NCI-H526 treated with DMSO at 0.1 percent for 48 hours (cell line): Measurements from ENCODE around the gene GALNT18.
"Not testable (repeated sequence)": the region's sequence is repeated elsewhere in the genome, so short reads cannot be mapped to it uniquely, and the experiment has no call there.

Experiments used
- DNase-seq: peaks from one replicate; lab custom pipeline; 2025; lab: John Stamatoyannopoulos, UW

GALNT18 gene

DNA sequence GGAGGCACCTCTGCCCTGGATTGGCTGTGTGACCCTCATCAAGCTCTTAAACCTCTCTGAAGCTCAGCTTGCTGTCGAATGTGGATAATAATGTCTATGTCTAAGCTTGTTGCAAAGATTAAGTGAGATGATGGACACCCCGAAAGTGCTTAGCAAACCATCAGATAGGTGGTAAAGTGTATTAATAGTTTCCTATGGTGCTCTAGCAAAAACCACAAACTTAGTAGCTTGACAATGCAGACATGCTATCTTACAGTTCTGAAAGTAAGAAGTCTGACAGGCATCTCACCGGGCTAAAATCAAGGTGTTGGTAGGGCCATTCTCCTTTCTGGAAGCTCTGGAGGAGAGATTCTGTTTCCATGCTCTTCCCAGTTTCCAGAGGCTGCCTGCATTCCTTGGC lies 162.2 kb downstream of the GALNT18 start:
- DNase-seq = no peak

DNA sequence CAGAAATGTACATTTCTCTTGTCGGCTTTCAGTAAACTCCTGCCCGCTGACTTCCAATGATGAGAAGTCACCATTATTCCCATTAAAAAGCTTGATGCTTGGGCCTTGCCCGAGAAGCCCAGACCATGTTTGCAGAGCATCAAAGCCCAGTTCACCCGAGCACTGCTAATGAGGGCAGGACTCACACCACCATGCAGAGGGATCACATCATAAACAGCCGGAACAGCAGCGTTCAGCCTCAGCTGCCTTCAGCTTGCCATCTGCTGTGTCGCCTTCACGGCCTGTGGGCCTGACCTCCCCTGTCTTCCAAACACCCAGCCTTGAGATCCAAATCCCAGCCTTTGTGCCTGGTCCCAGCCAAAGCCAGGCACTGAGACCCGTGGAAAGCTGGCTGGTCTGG lies 163.3 kb downstream of the GALNT18 start:
- DNase-seq = no peak

DNA sequence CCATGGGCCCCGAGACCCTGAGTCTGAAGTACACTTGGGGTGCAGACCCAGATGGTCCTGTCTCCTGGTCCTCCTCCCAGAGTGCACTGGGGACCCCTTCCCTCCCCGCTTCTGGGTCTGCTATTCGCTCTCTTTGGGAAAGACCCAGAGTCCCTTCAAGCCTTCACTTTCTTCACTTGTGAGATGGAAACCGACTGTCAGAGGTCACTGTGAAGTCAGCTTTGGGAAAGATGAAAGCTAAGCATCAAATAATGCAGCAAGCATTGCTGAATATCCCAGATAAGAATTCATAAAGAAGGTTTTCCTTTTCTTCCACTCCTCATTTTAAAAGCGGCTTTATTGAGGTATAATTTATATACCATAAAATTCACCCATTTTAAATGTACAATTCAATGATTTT lies 163.8 kb downstream of the GALNT18 start:
- no peak for DNase-seq

DNA sequence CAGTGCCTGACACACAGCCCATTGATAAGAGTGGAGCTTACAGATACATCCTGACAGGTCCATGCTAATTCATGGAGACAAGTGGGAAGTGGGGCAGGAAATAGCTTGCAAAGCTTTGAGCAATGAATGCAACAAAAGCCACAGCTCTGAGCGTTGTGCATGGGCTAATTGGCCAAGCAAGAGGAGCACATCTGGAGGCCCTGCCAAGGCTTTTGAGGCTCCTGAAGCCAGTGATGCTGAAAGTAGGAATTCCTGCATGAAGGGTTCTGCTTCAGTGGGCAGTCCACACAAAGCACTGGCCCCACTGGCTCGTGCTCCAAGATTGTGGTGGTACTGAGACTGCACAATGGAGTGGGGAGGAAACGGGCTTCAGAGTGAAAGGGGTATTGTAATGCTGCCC lies 164.9 kb downstream of the GALNT18 start:
- DNase-seq = no peak

DNA sequence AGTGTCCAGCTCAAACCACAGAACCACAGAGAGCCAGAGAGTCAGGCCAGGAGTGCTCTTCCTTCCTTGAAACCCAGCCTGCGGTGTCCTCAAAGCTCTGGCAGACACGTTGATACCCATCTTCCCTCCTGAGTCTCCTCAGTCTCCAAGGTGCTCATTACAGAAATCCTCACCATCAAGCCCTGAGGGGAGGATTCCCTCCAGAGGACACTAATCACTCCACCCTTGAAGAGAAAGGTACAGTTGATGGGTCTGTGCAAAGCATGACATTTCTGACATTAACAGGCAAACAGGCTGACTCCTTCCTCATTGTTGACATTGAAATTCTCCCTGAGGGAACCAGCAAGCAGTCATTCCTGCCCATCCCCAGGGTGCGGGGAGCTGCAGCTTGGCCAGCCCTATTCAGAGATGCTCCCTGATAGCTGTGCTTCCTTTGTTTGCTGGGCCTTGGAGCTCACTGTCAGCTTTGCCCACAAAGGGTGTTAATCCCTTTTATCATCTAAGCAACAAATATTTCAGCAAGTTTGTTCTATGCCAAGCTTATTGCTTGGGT lies 167.1 kb downstream of the GALNT18 start:
- no peak for DNase-seq

DNA sequence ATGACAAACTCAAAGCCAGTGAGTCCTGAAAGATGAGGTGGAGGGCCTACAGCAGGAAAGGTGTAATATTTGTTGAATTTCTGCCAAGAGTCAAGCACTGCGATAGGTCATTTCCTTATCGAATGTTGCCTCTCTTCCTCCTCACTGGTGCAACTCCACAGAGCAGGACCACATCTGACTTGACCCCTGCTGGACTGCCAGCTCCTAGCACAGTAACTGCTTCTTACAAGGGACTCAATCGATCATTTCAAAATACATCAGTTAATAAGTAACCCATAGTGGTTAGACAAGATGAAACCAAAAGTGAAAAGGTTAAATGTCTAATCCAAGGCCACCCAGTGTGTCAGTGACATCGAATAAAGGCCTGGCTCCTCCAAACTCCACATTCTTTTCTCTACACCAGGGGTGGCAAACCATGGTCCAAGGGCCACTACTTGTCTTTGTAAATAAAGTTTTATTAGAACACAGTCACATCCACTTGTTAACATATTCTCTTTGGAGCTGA lies 170.3 kb downstream of the GALNT18 start:
- no peak for DNase-seq

DNA sequence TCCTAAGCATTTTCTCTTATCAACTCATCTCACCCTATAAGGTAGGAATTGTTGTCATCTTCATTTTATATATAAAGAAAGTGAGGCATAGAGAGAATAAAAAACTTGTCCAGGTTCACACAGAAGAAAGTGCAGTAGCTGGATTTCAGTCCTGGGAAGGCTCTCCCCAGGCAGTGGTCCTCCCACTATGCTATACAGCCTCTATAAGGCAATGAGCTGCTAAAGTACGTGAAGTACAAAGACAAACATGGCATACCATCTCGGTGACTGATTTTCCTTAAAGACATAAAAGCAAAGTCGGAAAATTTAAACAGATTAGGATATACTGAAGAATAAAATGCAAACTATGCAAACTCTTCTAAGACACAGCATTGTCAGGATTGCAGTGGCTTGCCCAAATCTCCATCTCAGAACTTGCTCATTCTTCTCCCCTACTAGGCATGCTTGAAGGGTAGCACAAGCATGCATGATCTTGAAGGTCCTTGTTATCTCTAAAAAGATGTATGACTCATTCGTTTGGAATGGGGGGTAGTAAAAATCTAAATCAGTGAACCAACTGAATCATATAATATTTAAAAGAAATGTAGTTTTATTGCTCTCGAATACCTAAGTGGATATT lies 171.0 kb downstream of the GALNT18 start:
- DNase-seq = no peak

DNA sequence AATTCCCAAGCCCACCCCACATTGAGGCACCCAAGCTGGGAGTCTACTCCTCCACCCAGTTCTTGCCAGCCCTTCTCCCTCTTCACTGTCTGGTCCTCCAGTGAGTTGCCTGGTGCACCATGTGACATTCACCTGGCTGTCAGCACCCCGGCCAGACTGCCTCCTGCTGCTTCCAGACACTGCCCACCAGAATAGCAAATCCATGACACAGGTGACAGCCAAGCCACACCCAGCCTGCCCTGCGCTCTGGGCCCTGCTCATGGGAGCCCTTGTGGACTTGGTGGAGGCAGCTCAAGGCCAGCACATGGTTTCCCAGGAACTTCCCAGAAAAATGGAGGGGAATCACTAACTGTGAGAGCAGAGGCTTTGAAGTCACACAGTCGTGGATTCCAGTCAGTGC lies 172.5 kb downstream of the GALNT18 start:
- DNase-seq = no peak

DNA sequence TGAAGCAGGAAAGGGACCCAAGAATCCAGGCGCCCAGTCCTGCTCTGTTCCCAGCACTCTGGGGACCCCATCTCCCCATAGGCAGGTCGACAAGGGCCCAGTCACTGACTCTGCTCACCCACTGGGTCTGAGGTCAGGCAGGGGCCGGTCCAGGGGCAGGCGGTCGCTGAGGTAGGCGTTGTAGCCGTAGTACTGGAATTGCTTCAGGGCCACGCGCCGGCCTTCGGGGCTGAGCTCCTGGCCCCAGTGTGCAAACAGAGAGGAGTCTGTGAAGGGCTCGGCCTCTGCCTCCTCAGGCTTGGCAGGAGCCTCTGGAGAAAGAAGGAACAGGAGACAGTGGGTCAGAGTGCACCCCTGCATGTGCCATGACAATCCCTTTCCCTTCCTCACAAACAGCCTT lies 173.2 kb downstream of the GALNT18 start:
- DNase-seq = no peak

DNA sequence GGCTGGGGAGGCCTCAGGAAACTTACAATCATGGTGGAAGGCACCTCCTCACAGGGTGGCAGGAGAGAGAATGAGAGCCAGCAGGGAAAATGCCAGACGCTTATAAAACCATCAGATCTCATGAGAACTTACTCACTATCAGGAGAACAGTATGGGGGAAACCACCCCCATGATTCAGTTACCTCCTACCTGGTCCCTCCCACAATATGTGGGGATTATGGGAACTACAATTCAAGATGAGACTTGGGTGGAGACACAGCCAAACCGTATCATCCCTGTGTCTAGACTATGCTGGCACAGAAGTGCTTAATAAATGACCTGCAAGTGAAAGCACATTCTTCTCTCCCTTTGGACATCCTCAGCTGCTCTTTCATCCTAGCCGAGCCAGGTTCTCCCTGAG lies 174.2 kb downstream of the GALNT18 start:
- not testable (repeated sequence) for DNase-seq

DNA sequence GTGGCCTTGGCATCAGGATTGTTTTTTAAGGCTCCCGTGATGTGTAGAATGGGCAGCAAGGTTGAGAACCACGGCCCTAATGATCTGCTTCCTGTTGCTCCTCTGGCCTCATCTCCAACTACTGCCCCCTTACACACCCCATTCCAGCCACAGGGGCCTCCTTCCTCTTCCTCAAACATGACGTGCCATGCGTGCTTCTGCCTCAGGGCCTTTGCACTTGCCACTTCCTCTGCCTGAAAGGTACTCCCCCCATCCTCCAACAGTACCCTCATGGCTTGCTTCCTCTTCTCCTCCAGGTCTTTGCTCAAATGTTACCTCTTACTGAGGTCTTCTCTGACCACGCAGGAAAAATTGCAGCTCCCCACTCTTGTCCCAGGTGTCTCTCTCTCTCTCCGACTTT lies 174.8 kb downstream of the GALNT18 start:
- DNase-seq = no peak

DNA sequence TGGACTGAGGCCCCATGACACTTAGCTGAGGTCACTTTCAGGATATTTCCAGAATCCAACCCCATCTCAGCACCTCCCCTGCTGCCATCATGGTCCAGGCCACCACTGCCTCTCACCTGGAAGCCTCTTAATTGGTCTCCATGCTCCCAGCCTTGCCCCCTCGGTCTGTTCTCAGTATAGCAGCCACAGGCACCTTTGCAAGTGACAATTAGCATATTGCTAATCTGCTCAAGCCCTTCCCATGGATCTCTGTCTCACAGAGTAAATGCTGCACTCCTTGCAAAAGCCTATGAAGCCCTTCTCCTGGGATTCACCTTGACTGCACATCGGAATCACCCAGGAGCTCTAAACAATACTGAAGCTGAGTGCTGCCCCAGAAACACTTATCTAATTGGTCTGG lies 175.2 kb downstream of the GALNT18 start:
- DNase-seq = no peak

DNA sequence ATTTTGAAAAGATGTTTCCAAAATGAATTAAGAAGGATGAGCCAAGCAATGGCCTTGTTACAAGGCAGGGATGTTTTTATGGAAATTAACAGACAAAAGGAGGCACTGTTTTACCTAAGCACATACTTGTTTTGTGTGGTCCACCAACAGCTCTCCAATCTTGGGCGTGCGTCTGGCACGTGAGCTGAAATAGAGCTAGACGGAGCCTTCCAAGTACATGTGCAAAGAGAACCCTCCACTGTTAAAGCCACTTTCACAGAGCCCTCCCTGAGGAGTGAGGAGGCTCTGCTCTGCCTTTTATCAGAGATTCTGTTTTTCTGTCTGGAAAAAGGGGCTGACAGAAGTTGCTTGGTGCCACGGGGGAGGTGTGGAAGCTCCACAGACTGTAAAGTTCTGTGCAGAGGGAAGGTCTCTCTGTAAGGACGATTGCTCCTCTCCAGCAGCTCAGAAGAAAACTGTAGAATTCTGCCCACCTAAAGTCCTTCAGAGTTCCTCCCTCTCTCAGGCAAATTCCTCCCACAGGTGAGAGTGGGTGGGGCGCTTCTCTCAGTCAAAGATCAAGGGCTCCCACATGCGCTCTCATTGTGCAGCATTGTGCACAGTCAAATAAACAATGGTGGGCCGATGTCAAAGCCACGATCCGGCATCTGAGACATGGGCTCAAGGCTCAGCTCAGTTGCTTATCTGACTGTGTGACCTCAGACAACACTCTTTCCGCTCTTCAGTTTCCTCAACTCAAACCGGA lies 176.2 kb downstream of the GALNT18 start:
- peak; percentile 9 for DNase-seq

DNA sequence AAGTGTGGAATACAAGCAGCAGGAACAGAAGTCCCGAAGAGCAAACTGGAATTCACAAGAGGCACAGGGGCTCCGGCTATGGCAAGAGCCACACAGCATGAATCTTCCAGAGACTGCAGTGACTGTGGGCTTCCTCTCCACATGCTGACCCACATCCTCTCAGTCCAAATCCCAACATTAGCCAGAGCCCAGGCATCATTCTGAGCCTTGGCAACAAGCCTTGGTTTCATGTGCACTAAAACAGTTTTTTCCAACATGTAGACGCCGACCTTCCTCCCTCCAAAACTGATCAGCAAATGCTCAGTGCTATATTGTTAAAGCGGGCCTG lies 177.0 kb downstream of the GALNT18 start:
- no peak for DNase-seq

DNA sequence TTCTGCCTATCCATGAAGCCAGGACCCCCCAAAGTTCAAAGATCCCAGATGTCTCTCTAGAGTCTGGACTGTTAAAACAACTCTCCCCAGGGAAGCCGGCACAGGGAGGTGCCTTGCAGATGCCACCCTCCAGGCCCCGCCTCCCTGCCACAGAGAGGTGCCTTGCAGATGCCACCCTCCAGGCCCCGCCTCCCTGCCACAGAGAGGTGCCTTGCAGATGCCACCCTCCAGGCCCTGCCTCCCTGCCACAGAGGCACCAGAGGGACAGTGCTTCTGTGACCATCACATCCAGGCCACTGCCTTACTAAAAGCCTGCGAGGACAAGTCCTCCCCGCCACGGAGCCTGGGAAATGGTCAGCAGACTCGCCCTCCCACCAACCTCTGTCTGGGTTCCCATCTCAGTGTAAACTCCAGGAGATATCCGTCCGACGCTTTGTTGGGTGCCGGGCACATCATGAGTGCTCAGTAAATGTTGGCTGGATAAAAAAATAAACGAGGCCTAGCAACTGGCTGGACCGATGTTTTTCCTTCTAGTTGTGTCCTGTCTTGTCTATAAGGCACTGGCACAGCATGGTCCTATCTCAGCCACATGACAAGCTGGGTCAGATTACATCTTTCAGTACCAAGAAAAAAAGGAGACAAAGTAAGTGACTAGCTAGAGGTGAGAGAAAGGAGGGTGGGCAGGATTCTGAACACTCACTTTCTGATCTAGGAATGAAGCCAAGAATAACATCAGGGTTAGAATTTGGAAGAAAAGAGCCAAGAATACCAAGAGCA lies 177.6 kb downstream of the GALNT18 start:
- DNase-seq = no peak

DNA sequence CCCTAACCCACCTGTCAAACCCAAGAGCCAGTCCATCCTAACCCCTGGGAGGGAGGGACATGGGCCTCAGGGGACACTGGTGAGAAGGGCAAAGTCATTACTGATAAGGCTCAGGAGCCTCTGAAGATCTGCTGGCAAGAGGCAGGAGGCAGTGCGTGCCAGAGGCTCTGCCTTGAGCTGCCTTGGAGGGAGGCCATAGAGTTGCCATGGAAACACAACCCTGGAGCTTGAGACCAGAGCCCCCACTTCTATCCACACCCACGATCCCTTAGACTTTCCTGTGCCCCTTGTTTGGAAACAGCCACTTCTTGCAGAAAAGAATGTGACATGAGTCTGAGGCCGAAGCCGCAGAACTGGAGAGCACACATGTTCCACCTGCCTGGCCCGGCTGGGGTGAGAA lies 179.0 kb downstream of the GALNT18 start:
- DNase-seq = no peak

DNA sequence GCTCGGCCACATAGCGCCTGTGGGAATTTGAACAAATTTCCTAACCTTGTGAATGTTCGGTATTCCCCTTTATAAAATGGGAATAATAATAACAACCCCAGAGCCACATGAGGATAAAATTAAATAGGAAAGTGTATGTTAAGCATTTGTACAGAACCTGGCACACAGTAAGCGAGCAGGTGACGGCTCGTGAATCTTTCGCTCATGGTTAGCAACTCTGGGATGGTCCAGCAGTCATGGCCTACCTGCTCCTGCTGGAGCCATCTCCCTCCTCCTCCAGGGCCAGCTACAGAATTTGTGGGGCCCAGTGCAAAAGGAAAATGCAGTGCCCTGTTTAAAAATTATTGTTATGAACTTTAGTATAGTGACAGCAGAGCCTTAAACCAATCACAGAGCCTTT lies 180.3 kb downstream of the GALNT18 start:
- no peak for DNase-seq

DNA sequence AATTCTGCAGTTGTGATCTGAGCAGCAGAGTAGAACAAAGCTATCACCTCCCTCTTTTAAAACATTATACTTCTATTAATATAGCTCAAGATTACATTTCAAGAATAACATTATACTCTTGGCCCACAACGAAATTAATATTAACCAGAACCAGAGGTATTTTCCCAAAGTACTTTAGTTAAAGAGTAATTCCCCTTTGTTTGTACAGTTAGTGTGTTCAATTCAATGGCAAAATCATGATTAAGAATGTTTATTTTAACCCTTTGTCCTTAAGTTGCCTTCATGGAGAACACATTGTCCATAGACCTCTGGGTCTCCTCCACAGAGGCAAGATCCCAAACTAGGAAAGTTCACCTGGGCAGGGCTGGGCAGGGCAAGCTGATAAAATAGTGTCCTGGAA lies 180.7 kb downstream of the GALNT18 start:
- no peak for DNase-seq

DNA sequence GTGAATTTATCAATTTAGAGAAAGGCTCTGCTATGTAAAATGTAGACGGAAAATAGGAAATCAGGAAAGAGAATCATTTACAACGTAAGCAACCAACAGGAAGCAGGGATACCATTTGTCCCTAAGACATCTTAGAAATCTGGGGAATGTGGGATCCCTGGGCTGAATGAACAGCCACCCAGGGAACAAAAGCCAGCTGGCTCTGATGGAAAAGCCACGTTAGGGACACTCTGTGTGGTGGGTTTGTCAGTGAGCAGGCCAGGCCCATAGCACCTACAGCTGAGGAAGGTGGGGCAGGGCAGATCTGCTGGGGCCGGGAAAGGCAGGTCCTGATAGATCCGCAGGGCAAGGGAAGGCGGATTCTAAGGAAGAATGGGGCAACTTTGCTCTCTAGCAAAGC lies 181.7 kb downstream of the GALNT18 start:
- DNase-seq = no peak

DNA sequence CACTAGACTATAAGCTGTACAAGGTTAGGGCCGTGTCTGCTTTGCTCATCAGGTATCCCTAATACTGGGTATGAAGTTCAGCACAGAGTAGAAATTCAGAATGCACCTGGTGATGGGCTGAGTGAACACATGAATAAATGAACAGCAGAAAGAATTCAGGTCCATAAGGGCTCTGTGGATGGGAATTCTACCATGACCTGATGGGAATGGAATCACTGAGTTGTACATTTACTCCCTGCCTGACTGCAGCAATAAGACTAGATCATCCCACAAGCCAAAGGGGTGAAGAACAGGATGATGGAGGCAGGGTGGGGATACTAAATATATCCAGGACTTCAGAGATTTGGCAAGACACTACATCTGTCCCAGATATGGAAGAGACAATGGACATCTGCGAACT lies 182.2 kb downstream of the GALNT18 start:
- no peak for DNase-seq

DNA sequence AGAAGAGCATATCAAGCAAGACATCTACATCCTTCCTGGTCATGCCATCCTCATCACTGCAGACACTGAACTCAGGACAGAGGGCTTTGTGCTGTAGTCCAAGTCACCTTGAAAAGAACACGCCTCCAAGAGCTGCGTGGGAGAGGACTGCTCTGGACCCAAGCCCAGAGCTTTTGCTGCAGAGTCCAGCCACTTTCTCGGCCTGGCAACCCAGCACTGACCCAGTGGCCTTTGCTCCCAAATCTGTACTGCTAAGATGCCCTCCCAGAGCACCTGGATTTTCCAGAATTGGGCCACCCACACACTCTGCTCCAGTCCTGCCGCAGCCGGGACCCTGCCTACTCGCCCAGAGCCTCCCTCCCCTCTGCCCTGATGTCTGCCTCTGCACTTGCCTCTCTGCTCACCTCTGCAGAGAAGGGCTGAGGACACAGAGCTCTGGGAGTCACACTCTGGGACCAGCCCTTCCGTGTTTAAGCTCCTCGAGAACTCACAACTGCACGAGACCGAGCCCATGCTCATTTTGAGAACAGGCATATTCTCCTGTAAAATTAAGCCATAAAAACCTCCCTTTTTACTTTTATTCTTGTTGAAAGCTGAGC lies 185.0 kb downstream of the GALNT18 start:
- DNase-seq = no peak

DNA sequence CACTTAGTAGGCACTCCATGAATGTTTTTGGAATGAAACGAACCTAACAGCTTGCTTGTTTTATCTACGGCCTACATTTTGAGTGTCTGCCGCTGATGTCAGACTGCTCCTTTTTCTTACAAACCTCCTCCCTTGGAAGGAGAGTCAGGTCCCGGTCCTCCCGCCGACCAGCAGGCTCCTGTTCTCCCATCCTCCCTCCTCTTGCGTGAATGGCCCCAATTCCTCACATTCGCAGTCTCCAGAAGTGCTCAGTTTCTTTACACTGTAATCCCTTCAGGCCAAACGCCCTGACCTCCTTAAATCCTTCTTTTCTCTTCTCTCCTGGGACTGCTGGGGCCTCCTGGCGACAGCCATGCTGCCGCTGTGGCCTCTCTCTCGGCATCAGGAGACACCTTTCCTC lies 186.2 kb downstream of the GALNT18 start:
- DNase-seq = no peak

DNA sequence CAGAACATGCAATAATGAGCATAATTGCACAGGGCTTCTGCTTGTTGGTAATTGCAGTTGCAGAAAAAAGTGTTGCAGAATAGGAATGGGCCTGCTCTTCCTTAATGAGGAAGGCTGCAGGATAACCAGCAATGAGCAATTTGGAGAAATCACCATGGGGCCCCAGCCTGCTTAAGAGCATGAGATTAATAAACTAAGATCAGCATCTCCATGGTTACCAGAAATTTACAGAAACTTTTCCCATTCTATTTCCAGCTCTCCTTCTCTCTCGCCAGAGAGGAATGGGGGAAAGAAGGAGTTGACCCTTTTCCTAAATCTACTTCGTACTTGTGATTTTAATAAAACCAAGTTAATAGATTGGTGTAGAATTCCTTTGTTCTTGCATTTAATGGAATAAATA lies 187.8 kb downstream of the GALNT18 start:
- no peak for DNase-seq
